ENCODE measurements around the gene NEURL4. TPM values are rescaled to one million over a fixed set of nuclear protein-coding genes. Genes with fewer than 3 reads are reported as not detected.
A peak's percentile ranks its signal among the peaks of the same experiment; 100 is the strongest.

Gene NEURL4
- total RNA-seq, 2 donors from 2014 or later, result 24.4 to 45.3 TPM

- peak; percentile 84 for ATAC-seq (ENCODE audit: insufficient number of reproducible peaks, low FRiP score, low read depth)
- no peaks in the 10 kb centered on the region for H3K27me3 ChIP-seq (replicated peaks; ENCODE audit: insufficient read depth)
- DNase-seq (ENCODE audit: low spot score), result peak; percentile 78
- H3K36me3 ChIP-seq, result no peaks in the 10 kb centered on the region
- H3K9me3 ChIP-seq, result no peaks in the 10 kb centered on the region
- peak within 1 kb of the TSS; percentile 82 to 90 for H3K27ac ChIP-seq
- H3K4me3 ChIP-seq, result peak within 1 kb of the TSS; percentile 73
- H3K4me1 ChIP-seq (ENCODE audit: control insufficient read depth in 1 of 2, low read depth in 2 of 2), result peaks cover 13 to 26% of the 10 kb centered on the region in 2 donors
- no peak for TF ChIP-seq CTCF (IDR thresholded peaks at IDR 0.05)
Observed at GRCh38 chr17:7281074-7281952, 47.8 kb downstream of the NEURL4 start, which contains the start of gene SLC2A4. Gene SLC2A4, plus strand, starts transcription at chr17:7281718. Its CDS starts 217 bp downstream, at chr17:7281935.

- Histone ChIP-seq H3K27ac (peak overlapping the region; percentile 82 to 90), H3K4me1 (ENCODE audit: control insufficient read depth in 1 of 2, low read depth in 2 of 2) (peaks cover 13 to 26% of the 10 kb centered on the region in 2 donors), H3K4me3 (peak overlapping the region; percentile 73), H3K27me3 (replicated peaks; ENCODE audit: insufficient read depth) (no peaks in the 10 kb centered on the region), H3K9me3 (no peaks in the 10 kb centered on the region), H3K36me3 (no peaks in the 10 kb centered on the region)
- peak; percentile 37 for ATAC-seq (ENCODE audit: insufficient number of reproducible peaks, low FRiP score, low read depth)
- TF ChIP-seq CTCF (IDR thresholded peaks at IDR 0.05), result peak; percentile 88
- peak; percentile 33 for DNase-seq (ENCODE audit: low spot score)
Observed at GRCh38 chr17:7280519-7281073, 48.5 kb downstream of the NEURL4 start.

- TF ChIP-seq CTCF (IDR thresholded peaks at IDR 0.05), result no peak
- H3K4me1 ChIP-seq (ENCODE audit: control insufficient read depth in 1 of 2, low read depth in 2 of 2), result peaks cover 13 to 26% of the 10 kb centered on the region in 2 donors
- no peaks in the 10 kb centered on the region for H3K27me3 ChIP-seq (replicated peaks; ENCODE audit: insufficient read depth)
- no peak for DNase-seq (ENCODE audit: low spot score)
- no peaks in the 10 kb centered on the region for H3K9me3 ChIP-seq
- H3K27ac ChIP-seq, result no peak overlapping the region
- H3K36me3 ChIP-seq, result no peaks in the 10 kb centered on the region
- no peak for ATAC-seq (ENCODE audit: insufficient number of reproducible peaks, low FRiP score, low read depth)
- no peak overlapping the region for H3K4me3 ChIP-seq
Observed at GRCh38 chr17:7279448-7279847, 49.7 kb downstream of the NEURL4 start.

GRCh38 chr17:7266784-7267183, 62.4 kb downstream of the NEURL4 start:
- H3K27ac ChIP-seq, result no peak overlapping the region
- no peaks in the 10 kb centered on the region for H3K9me3 ChIP-seq
- H3K4me1 ChIP-seq (ENCODE audit: control insufficient read depth in 1 of 2, low read depth in 2 of 2), result peaks cover 4 to 16% of the 10 kb centered on the region in 2 donors
- ATAC-seq (ENCODE audit: insufficient number of reproducible peaks, low FRiP score, low read depth) (no peak), DNase-seq (ENCODE audit: low spot score) (no peak)
- TF ChIP-seq CTCF (IDR thresholded peaks at IDR 0.05), result no peak
- no peaks in the 10 kb centered on the region for H3K36me3 ChIP-seq
- H3K27me3 ChIP-seq (replicated peaks; ENCODE audit: insufficient read depth), result peaks cover 9% of the 10 kb centered on the region
- H3K4me3 ChIP-seq, result no peak overlapping the region

Other genes starting within 250 kb of the NEURL4 start
- 1 to 10 TPM; 3.2 to 5.8 TPM for gene CLEC10A, start 249.1 kb downstream of the NEURL4 start, total RNA-seq
- 1 to 10 TPM; 1.4 to 8.1 TPM for gene ASGR2, start 214.5 kb downstream of the NEURL4 start, total RNA-seq
- 1 to 10 TPM; 1.9 to 5.4 TPM for gene ASGR1, start 150.0 kb downstream of the NEURL4 start, total RNA-seq
- 10 to 100 TPM; 14.0 to 14.8 TPM for gene DLG4, start 109.5 kb downstream of the NEURL4 start, total RNA-seq
- 100 to 1,000 TPM; 369 to 471 TPM for gene ACADVL, start 109.4 kb downstream of the NEURL4 start, total RNA-seq
- gene DVL2, start 94.8 kb downstream of the NEURL4 start, total RNA-seq, result 10 to 100 TPM; 52.8 to 68.5 TPM
- gene PHF23, start 89.9 kb downstream of the NEURL4 start, total RNA-seq, result 10 to 100 TPM; 25.1 to 44.7 TPM
- 100 to 1,000 TPM; 187 to 446 TPM for gene GABARAP, start 86.9 kb downstream of the NEURL4 start, total RNA-seq
- 10 to 100 TPM; 51.3 to 51.7 TPM for gene CTDNEP1, start 77.6 kb downstream of the NEURL4 start, total RNA-seq
- gene ELP5, start 77.1 kb downstream of the NEURL4 start, total RNA-seq, result 10 to 100 TPM; 15.8 to 19.0 TPM
- gene CLDN7, start 66.9 kb downstream of the NEURL4 start, total RNA-seq, result under 1 TPM in 1 of 2 donors, not detected in 1; 0.41 TPM
- gene SLC2A4, start 47.6 kb downstream of the NEURL4 start, total RNA-seq, result 1 to 10 TPM; 1.2 to 7.7 TPM
- gene YBX2, start 34.7 kb downstream of the NEURL4 start, total RNA-seq, result not detected
- gene EIF5A, start 21.7 kb downstream of the NEURL4 start, total RNA-seq, result 100 to 1,000 TPM; 118 to 130 TPM
- 10 to 100 TPM; 66.5 to 100.0 TPM for gene GPS2, start 14.0 kb downstream of the NEURL4 start, total RNA-seq
- 1 to 10 TPM; 6.8 to 9.9 TPM for gene ACAP1, start 7.2 kb upstream of the NEURL4 start, total RNA-seq
- gene KCTD11, start 22.8 kb upstream of the NEURL4 start, total RNA-seq, result 10 to 100 TPM; 13.3 to 20.2 TPM
- gene TMEM95, start 25.8 kb upstream of the NEURL4 start, total RNA-seq, result not detected
- gene TNK1, start 51.8 kb upstream of the NEURL4 start, total RNA-seq, result 1 to 10 TPM; 3.7 to 4.7 TPM
- gene PLSCR3, start 65.2 kb upstream of the NEURL4 start, total RNA-seq, result 10 to 100 TPM; 31.0 to 49.4 TPM
- gene TMEM256, start 74.8 kb upstream of the NEURL4 start, total RNA-seq, result 10 to 100 TPM; 27.9 to 88.9 TPM
- 10 to 100 TPM in 1 of 2 donors, 1 to 10 TPM in 1; 9.2 to 20.8 TPM for gene NLGN2, start 78.5 kb upstream of the NEURL4 start, total RNA-seq
- not detected for gene SPEM1, start 91.0 kb upstream of the NEURL4 start, total RNA-seq
- not detected for gene SPEM2, start 96.3 kb upstream of the NEURL4 start, total RNA-seq
- gene SPEM3, start 99.5 kb upstream of the NEURL4 start, total RNA-seq, result not detected
- 1 to 10 TPM; 7.7 to 9.7 TPM for gene TMEM102, start 106.1 kb upstream of the NEURL4 start, total RNA-seq
- under 1 TPM in 1 of 2 donors, not detected in 1; 0.68 TPM for gene FGF11, start 110.2 kb upstream of the NEURL4 start, total RNA-seq
- 10 to 100 TPM; 11.6 to 17.6 TPM for gene CHRNB1, start 115.7 kb upstream of the NEURL4 start, total RNA-seq
- 10 to 100 TPM; 56.2 to 72.3 TPM for gene ZBTB4, start 150.3 kb upstream of the NEURL4 start, total RNA-seq
- gene SLC35G6, start 152.1 kb upstream of the NEURL4 start, total RNA-seq, result not detected
- 100 to 1,000 TPM in 1 of 2 donors, 10 to 100 TPM in 1; 77.8 to 151 TPM for gene POLR2A, start 155.0 kb upstream of the NEURL4 start, total RNA-seq
- 10 to 100 TPM; 54.6 to 98.3 TPM for gene TNFSF12, start 219.7 kb upstream of the NEURL4 start, total RNA-seq
- 10 to 100 TPM; 40.5 to 49.2 TPM for gene TNFSF13, start 229.4 kb upstream of the NEURL4 start, total RNA-seq
- 10 to 100 TPM; 47.0 to 80.7 TPM for gene SENP3, start 232.6 kb upstream of the NEURL4 start, total RNA-seq

Data from thoracic aorta (tissue), 2 donors.